ENCODE results near the gene ADAM33.

Gene ADAM33

GRCh38 chr20:3689978-3690377 is 8.2 kb upstream of the ADAM33 start:
- DNase-seq: no peak
- TF ChIP-seq POLR2A (IDR thresholded peaks at IDR 0.05; ENCODE audit: low read length) (no peak), GATA1 (IDR thresholded peaks at IDR 0.05; ENCODE audit: low read depth, low read length) (no peak)

- DNase-seq: no peak
- TF ChIP-seq GATA1 (IDR thresholded peaks at IDR 0.05; ENCODE audit: low read depth, low read length) (no peak), POLR2A (IDR thresholded peaks at IDR 0.05; ENCODE audit: low read length) (no peak)
Measured at GRCh38 chr20:3687655-3688054, 5.8 kb upstream of the ADAM33 start.

- TF ChIP-seq GATA1 (IDR thresholded peaks at IDR 0.05; ENCODE audit: low read depth, low read length): no peak
- TF ChIP-seq POLR2A (IDR thresholded peaks at IDR 0.05; ENCODE audit: low read length): no peak
- DNase-seq: no peak
Measured at GRCh38 chr20:3686867-3687321, 5.1 kb upstream of the ADAM33 start.

- no peak for DNase-seq
- TF ChIP-seq GATA1 (IDR thresholded peaks at IDR 0.05; ENCODE audit: low read depth, low read length) (no peak), POLR2A (IDR thresholded peaks at IDR 0.05; ENCODE audit: low read length) (no peak)
Measured at GRCh38 chr20:3686421-3686820, 4.6 kb upstream of the ADAM33 start.

GRCh38 chr20:3685341-3685740 is 3.5 kb upstream of the ADAM33 start:
- TF ChIP-seq POLR2A (IDR thresholded peaks at IDR 0.05; ENCODE audit: low read length) (no peak), GATA1 (IDR thresholded peaks at IDR 0.05; ENCODE audit: low read depth, low read length) (no peak)
- no peak for DNase-seq

- no peak for DNase-seq
- no peak for TF ChIP-seq POLR2A (IDR thresholded peaks at IDR 0.05; ENCODE audit: low read length)
- TF ChIP-seq GATA1 (IDR thresholded peaks at IDR 0.05; ENCODE audit: low read depth, low read length): no peak
Measured at GRCh38 chr20:3681352-3681930, 369 bp downstream of the ADAM33 start.

GRCh38 chr20:3680701-3681351 is 984 bp downstream of the ADAM33 start:
- TF ChIP-seq GATA1 (IDR thresholded peaks at IDR 0.05; ENCODE audit: low read depth, low read length): no peak
- no peak for TF ChIP-seq POLR2A (IDR thresholded peaks at IDR 0.05; ENCODE audit: low read length)

GRCh38 chr20:3679749-3680700 is 1.8 kb downstream of the ADAM33 start:
- no peak for DNase-seq
- no peak for TF ChIP-seq POLR2A (IDR thresholded peaks at IDR 0.05; ENCODE audit: low read length)
- TF ChIP-seq GATA1 (IDR thresholded peaks at IDR 0.05; ENCODE audit: low read depth, low read length): no peak

More at GRCh38 chr20:3680701-3681351, 984 bp downstream of the ADAM33 start:
- DNase-seq: no peak

GRCh38 chr20:3678856-3679720 is 2.7 kb downstream of the ADAM33 start:
- TF ChIP-seq GATA1 (IDR thresholded peaks at IDR 0.05; ENCODE audit: low read depth, low read length) (no peak), POLR2A (IDR thresholded peaks at IDR 0.05; ENCODE audit: low read length) (no peak)
- DNase-seq: no peak

GRCh38 chr20:3678198-3678597 is 3.6 kb downstream of the ADAM33 start:
- TF ChIP-seq GATA1 (IDR thresholded peaks at IDR 0.05; ENCODE audit: low read depth, low read length): no peak
- TF ChIP-seq POLR2A (IDR thresholded peaks at IDR 0.05; ENCODE audit: low read length): no peak
- DNase-seq: no peak

- TF ChIP-seq GATA1 (IDR thresholded peaks at IDR 0.05; ENCODE audit: low read depth, low read length) (no peak), POLR2A (IDR thresholded peaks at IDR 0.05; ENCODE audit: low read length) (no peak)
- DNase-seq: no peak
Measured at GRCh38 chr20:3677733-3678132, 4.1 kb downstream of the ADAM33 start.

- TF ChIP-seq POLR2A (IDR thresholded peaks at IDR 0.05; ENCODE audit: low read length) (no peak), GATA1 (IDR thresholded peaks at IDR 0.05; ENCODE audit: low read depth, low read length) (no peak)
- DNase-seq: no peak
Measured at GRCh38 chr20:3674995-3675900, 6.6 kb downstream of the ADAM33 start.
